ENCODE results near the gene ARHGEF10L. TPM values are rescaled to one million over a fixed set of nuclear protein-coding genes. Genes with fewer than 3 reads are reported as not detected.

The ARHGEF10L gene
- total RNA-seq, 1 donor from 2014 or later, result 20.3 TPM

DNA sequence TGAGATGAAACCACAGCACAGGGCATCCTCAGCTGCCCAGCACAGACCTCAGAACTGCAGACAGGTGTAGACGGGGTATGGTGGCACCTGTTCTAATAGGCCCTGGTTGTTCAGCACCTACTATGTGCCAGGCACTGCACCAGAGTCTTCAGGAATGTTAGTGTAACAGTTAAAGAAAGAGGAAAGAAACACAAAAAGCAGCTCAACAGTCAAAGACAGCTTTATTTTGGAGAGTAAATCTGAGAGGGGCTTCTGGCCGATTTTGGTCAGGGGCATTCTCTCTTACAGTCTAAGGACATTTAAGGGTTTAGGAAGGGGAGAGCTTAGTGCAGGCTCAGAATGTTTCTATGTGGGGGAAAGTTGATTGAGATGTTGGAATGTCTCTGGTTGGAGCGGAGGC is 170.5 kb downstream of the ARHGEF10L start:
- Mint-ChIP-seq H3K4me3 (no peak overlapping the region), H3K4me1 (peaks cover 12% of the 10 kb centered on the region), H3K27ac (no peak overlapping the region), H3K36me3 (no peaks in the 10 kb centered on the region), H3K27me3 (ENCODE audit: insufficient read depth, low read depth) (peaks cover 8% of the 10 kb centered on the region), H3K9me3 (peaks cover 16% of the 10 kb centered on the region)
- peaks cover 7% of the 10 kb centered on the region for H3K4me1 ChIP-seq
- no peaks in the 10 kb centered on the region for H3K27me3 ChIP-seq
- no peak overlapping the region for H3K27ac ChIP-seq
- no peaks in the 10 kb centered on the region for H3K9me3 ChIP-seq (ENCODE audit: low read depth)
- H2AFZ ChIP-seq (replicated peaks), result no peak overlapping the region
- no peak for DNase-seq (ENCODE audit: low spot score)
- no peaks in the 10 kb centered on the region for H3F3A ChIP-seq (ENCODE audit: low read depth)
- H3K36me3 ChIP-seq, result no peaks in the 10 kb centered on the region
- H4K20me1 ChIP-seq (ENCODE audit: low read depth), result no peaks in the 10 kb centered on the region
- no peak overlapping the region for H3K9ac ChIP-seq
- H3K79me2 ChIP-seq (ENCODE audit: low read depth), result no peaks in the 10 kb centered on the region
- no peak overlapping the region for H3K4me3 ChIP-seq
- no peak overlapping the region for H3K4me2 ChIP-seq
- TF ChIP-seq, protein P1, sequence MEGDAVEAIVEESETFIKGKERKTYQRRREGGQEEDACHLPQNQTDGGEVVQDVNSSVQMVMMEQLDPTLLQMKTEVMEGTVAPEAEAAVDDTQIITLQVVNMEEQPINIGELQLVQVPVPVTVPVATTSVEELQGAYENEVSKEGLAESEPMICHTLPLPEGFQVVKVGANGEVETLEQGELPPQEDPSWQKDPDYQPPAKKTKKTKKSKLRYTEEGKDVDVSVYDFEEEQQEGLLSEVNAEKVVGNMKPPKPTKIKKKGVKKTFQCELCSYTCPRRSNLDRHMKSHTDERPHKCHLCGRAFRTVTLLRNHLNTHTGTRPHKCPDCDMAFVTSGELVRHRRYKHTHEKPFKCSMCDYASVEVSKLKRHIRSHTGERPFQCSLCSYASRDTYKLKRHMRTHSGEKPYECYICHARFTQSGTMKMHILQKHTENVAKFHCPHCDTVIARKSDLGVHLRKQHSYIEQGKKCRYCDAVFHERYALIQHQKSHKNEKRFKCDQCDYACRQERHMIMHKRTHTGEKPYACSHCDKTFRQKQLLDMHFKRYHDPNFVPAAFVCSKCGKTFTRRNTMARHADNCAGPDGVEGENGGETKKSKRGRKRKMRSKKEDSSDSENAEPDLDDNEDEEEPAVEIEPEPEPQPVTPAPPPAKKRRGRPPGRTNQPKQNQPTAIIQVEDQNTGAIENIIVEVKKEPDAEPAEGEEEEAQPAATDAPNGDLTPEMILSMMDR (IDR thresholded peaks at IDR 0.05), result no peak
- no peak for TF ChIP-seq EZH2 (IDR thresholded peaks at IDR 0.05)
- TF ChIP-seq EZH2phosphoT487 (IDR thresholded peaks at IDR 0.05), result no peak

DNA sequence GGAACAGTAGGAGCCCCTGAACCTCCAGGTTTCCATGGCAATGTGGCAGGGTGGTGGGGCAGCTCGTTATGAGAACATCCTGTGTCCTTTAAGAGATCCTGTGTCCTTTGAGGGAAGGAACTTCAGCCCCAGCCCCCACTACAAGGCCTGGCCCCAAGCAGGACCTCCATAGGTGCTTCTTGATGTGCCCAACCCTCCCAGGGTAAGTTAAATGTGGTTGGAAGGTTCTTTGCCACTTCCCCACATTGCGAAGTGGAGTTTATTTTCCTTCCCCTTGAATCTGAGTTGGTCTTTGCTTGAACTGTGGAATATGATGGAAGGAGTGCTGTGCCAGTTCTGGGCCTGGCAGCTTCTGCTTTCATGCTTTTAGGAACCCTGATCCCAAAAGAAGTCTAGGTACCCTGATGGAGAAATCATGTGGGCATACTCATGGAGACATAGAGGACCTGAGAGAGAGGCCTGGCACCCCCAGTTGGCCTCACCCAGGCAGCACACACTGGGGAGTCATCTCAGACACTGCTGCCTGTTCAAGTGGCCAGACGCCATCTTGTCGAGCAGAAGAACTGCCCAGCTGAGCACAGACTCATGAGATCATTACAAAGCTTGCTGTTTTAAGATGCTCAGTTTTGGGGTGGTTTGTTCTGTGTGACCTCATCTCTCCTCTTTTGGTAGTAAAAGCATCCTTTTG is 171.5 kb downstream of the ARHGEF10L start:
- H3F3A ChIP-seq (ENCODE audit: low read depth), result no peaks in the 10 kb centered on the region
- H2AFZ ChIP-seq (replicated peaks), result no peak overlapping the region
- H3K36me3 ChIP-seq, result no peaks in the 10 kb centered on the region
- H3K4me3 ChIP-seq, result no peak overlapping the region
- Mint-ChIP-seq H3K4me1 (peaks cover 11% of the 10 kb centered on the region), H3K27ac (no peak overlapping the region), H3K9me3 (peaks cover 16% of the 10 kb centered on the region), H3K36me3 (no peaks in the 10 kb centered on the region), H3K27me3 (ENCODE audit: insufficient read depth, low read depth) (peaks cover 8% of the 10 kb centered on the region), H3K4me3 (no peak overlapping the region)
- no peak for DNase-seq (ENCODE audit: low spot score)
- H4K20me1 ChIP-seq (ENCODE audit: low read depth), result no peaks in the 10 kb centered on the region
- no peaks in the 10 kb centered on the region for H3K79me2 ChIP-seq (ENCODE audit: low read depth)
- no peak overlapping the region for H3K27ac ChIP-seq
- no peaks in the 10 kb centered on the region for H3K27me3 ChIP-seq
- H3K9ac ChIP-seq, result no peak overlapping the region
- TF ChIP-seq EZH2phosphoT487 (IDR thresholded peaks at IDR 0.05) (no peak), EZH2 (IDR thresholded peaks at IDR 0.05) (no peak)
- TF ChIP-seq, protein P1 (IDR thresholded peaks at IDR 0.05), result no peak
- no peak overlapping the region for H3K4me2 ChIP-seq
- no peaks in the 10 kb centered on the region for H3K9me3 ChIP-seq (ENCODE audit: low read depth)
- H3K4me1 ChIP-seq, result peaks cover 7% of the 10 kb centered on the region

DNA sequence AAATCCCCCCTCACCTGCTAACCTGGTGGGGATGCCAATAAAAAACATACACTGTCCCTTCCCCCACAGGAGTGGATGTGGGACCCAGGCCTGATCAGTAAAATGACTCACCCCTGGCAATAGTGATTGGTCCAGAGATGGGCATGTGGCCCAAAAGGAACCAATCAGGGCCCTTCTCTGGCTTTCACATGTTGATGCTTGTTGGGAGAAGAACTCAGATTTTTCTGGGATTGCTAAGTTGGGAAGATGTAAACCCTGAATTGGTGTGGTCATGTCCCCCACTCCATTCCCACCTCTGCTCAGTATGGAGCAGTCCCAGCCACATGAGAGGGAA is 172.0 kb downstream of the ARHGEF10L start:
- no peak for TF ChIP-seq EZH2 (IDR thresholded peaks at IDR 0.05)
- no peak for TF ChIP-seq EZH2phosphoT487 (IDR thresholded peaks at IDR 0.05)
- TF ChIP-seq, protein P1 (IDR thresholded peaks at IDR 0.05), result no peak
- H3K4me1 ChIP-seq, result peaks cover 2% of the 10 kb centered on the region
- H3K79me2 ChIP-seq (ENCODE audit: low read depth), result no peaks in the 10 kb centered on the region
- DNase-seq (ENCODE audit: low spot score), result no peak
- no peaks in the 10 kb centered on the region for H3K27me3 ChIP-seq
- H4K20me1 ChIP-seq (ENCODE audit: low read depth), result no peaks in the 10 kb centered on the region
- H2AFZ ChIP-seq (replicated peaks), result no peak overlapping the region
- Mint-ChIP-seq H3K27ac (no peak overlapping the region), H3K4me1 (peaks cover 6% of the 10 kb centered on the region), H3K4me3 (no peak overlapping the region), H3K36me3 (no peaks in the 10 kb centered on the region), H3K9me3 (peaks cover 16% of the 10 kb centered on the region), H3K27me3 (ENCODE audit: insufficient read depth, low read depth) (peaks cover 8% of the 10 kb centered on the region)
- H3K27ac ChIP-seq, result no peak overlapping the region
- H3K4me2 ChIP-seq, result no peak overlapping the region
- H3K9me3 ChIP-seq (ENCODE audit: low read depth), result no peaks in the 10 kb centered on the region
- H3K9ac ChIP-seq, result no peak overlapping the region
- no peaks in the 10 kb centered on the region for H3F3A ChIP-seq (ENCODE audit: low read depth)
- H3K36me3 ChIP-seq, result no peaks in the 10 kb centered on the region
- no peak overlapping the region for H3K4me3 ChIP-seq

Measured in neural progenitor cell (in vitro differentiated cells).